Muscle layer of duodenum (tissue), 2 donors: ENCODE results near the gene CPXM2.

Source experiments
- H3K27ac ChIP-seq: one replicate; pipeline ENCODE4 v1.7.0; 2013; ENCODE audit warnings: mild to moderate bottlenecking, low read length
- H3K27me3 ChIP-seq: one replicate; pipeline ENCODE4 v1.7.0; 2013; ENCODE audit warnings: low read depth, mild to moderate bottlenecking, control low read depth, low read length
- H3K36me3 ChIP-seq, 2 donors: one replicate each; pipeline ENCODE4 v1.7.0; 2013; ENCODE audit warnings: low read length in 2 of 2, control low read depth in 1 of 2, mild to moderate bottlenecking in 1 of 2; ENCODE audit not compliant: insufficient read depth in 2 of 2, control insufficient read depth in 1 of 2
- H3K4me1 ChIP-seq, 2 donors: one replicate each; pipeline ENCODE4 v1.7.0; 2013; ENCODE audit warnings: low read length in 2 of 2, mild to moderate bottlenecking in 2 of 2, control low read depth in 1 of 2, moderate library complexity in 1 of 2; ENCODE audit not compliant: insufficient read depth in 2 of 2, control insufficient read depth in 1 of 2
- H3K4me3 ChIP-seq, 2 donors: one replicate each; pipeline ENCODE4 v1.7.0; 2013; ENCODE audit warnings: low read length in 2 of 2, low read depth in 1 of 2, mild to moderate bottlenecking in 1 of 2
- H3K9me3 ChIP-seq, 2 donors: one replicate each; pipeline ENCODE4 v1.7.0; 2013; ENCODE audit warnings: low read length in 2 of 2, control low read depth in 1 of 2, mild to moderate bottlenecking in 1 of 2; ENCODE audit not compliant: control insufficient read depth in 1 of 2
- donor health status: healthy.

CPXM2 gene

GRCh38 chr10:123885406-123886170, 6.0 kb downstream of the CPXM2 start:
- H3K36me3 ChIP-seq: no peaks in the 10 kb centered on the region
- H3K27me3 ChIP-seq: no peaks in the 10 kb centered on the region
- H3K4me3 ChIP-seq: no peak overlapping the region
- H3K4me1 ChIP-seq: peaks cover 0 to 56% of the 10 kb centered on the region in 2 donors
- peak overlapping the region; percentile 53 for H3K27ac ChIP-seq
- H3K9me3 ChIP-seq: no peaks in the 10 kb centered on the region

GRCh38 chr10:123884907-123885381, 6.7 kb downstream of the CPXM2 start:
- H3K36me3 ChIP-seq: no peaks in the 10 kb centered on the region
- no peaks in the 10 kb centered on the region for H3K27me3 ChIP-seq
- no peak overlapping the region for H3K4me3 ChIP-seq
- H3K27ac ChIP-seq: peak overlapping the region; percentile 53
- H3K9me3 ChIP-seq: no peaks in the 10 kb centered on the region
- peaks cover 0 to 56% of the 10 kb centered on the region in 2 donors for H3K4me1 ChIP-seq

GRCh38 chr10:123884351-123884906, 7.2 kb downstream of the CPXM2 start:
- Histone ChIP-seq H3K27ac (no peak overlapping the region), H3K27me3 (no peaks in the 10 kb centered on the region), H3K9me3 (no peaks in the 10 kb centered on the region), H3K4me1 (peaks cover 0 to 60% of the 10 kb centered on the region in 2 donors), H3K4me3 (no peak overlapping the region), H3K36me3 (no peaks in the 10 kb centered on the region)

- peaks cover 0 to 62% of the 10 kb centered on the region in 2 donors for H3K4me1 ChIP-seq
These were observed 7.8 kb downstream of the CPXM2 start for GRCh38 chr10:123883673-123884320.

GRCh38 chr10:123882681-123883445, 8.7 kb downstream of the CPXM2 start:
- Histone ChIP-seq H3K36me3 (peaks cover 0 to 5% of the 10 kb centered on the region in 2 donors), H3K27ac (no peak overlapping the region), H3K4me3 (no peak overlapping the region), H3K27me3 (no peaks in the 10 kb centered on the region), H3K9me3 (no peaks in the 10 kb centered on the region), H3K4me1 (peaks cover 0 to 57% of the 10 kb centered on the region in 2 donors)

More at GRCh38 chr10:123883673-123884320, 7.8 kb downstream of the CPXM2 start:
- Histone ChIP-seq H3K4me3 (no peak overlapping the region), H3K9me3 (no peaks in the 10 kb centered on the region), H3K27ac (no peak overlapping the region), H3K27me3 (no peaks in the 10 kb centered on the region), H3K36me3 (peaks cover 0 to 2% of the 10 kb centered on the region in 2 donors)

GRCh38 chr10:123882177-123882576, 9.4 kb downstream of the CPXM2 start:
- H3K27me3 ChIP-seq: no peaks in the 10 kb centered on the region
- peaks cover 3 to 5% of the 10 kb centered on the region in 2 donors for H3K36me3 ChIP-seq
- no peaks in the 10 kb centered on the region for H3K9me3 ChIP-seq
- no peak overlapping the region for H3K4me3 ChIP-seq
- peak overlapping the region; percentile 45 for H3K27ac ChIP-seq
- peaks cover 0 to 51% of the 10 kb centered on the region in 2 donors for H3K4me1 ChIP-seq

GRCh38 chr10:123879606-123880257, 11.9 kb downstream of the CPXM2 start:
- H3K36me3 ChIP-seq: peaks cover 3 to 5% of the 10 kb centered on the region in 2 donors
- H3K9me3 ChIP-seq: no peaks in the 10 kb centered on the region
- peaks cover 0 to 27% of the 10 kb centered on the region in 2 donors for H3K4me1 ChIP-seq
- no peak overlapping the region for H3K27ac ChIP-seq
- H3K4me3 ChIP-seq: no peak overlapping the region
- H3K27me3 ChIP-seq: no peaks in the 10 kb centered on the region

GRCh38 chr10:123878666-123879303, 12.8 kb downstream of the CPXM2 start:
- no peaks in the 10 kb centered on the region for H3K27me3 ChIP-seq
- H3K4me1 ChIP-seq: peaks cover 0 to 17% of the 10 kb centered on the region in 2 donors
- peaks cover 3 to 5% of the 10 kb centered on the region in 2 donors for H3K36me3 ChIP-seq
- no peaks in the 10 kb centered on the region for H3K9me3 ChIP-seq
- peak overlapping the region; percentile 39 for H3K27ac ChIP-seq
- H3K4me3 ChIP-seq: no peak overlapping the region

- H3K9me3 ChIP-seq: no peaks in the 10 kb centered on the region
- H3K4me3 ChIP-seq: no peak overlapping the region
- no peaks in the 10 kb centered on the region for H3K27me3 ChIP-seq
- H3K4me1 ChIP-seq: peaks cover 15 to 17% of the 10 kb centered on the region in 2 donors
- peak overlapping the region; percentile 58 for H3K27ac ChIP-seq
- no peaks in the 10 kb centered on the region for H3K36me3 ChIP-seq
These were observed 21.3 kb downstream of the CPXM2 start for GRCh38 chr10:123870260-123870659.

- Histone ChIP-seq H3K27me3 (no peaks in the 10 kb centered on the region), H3K27ac (peak overlapping the region; percentile 45), H3K4me3 (no peak overlapping the region), H3K4me1 (peaks cover 15 to 17% of the 10 kb centered on the region in 2 donors), H3K9me3 (no peaks in the 10 kb centered on the region), H3K36me3 (no peaks in the 10 kb centered on the region)
These were observed 22.6 kb downstream of the CPXM2 start for GRCh38 chr10:123869020-123869414.
